ENCODE data around the gene ZNF664. TPM values are rescaled to one million over a fixed set of nuclear protein-coding genes. Genes with fewer than 3 reads are reported as not detected.

ZNF664 gene
- total and polyA plus RNA-seq, 2 of the 4 experiments (the other 2 are of a cell fraction), result 29.9 to 32.6 TPM

- Histone ChIP-seq H4K5ac (ENCODE audit: low read depth, low read length) (no peak overlapping the region), H2AK9ac (replicated peaks; ENCODE audit: low read depth, low read length, poor library complexity) (peak overlapping the region; percentile 35), H3K9me1 (ENCODE audit: insufficient read depth, low read length) (peaks cover 18% of the 10 kb centered on the region; the same call in 1 of the 2 replicates), H2BK5ac (ENCODE audit: low read depth, low read length, poor library complexity, severe bottlenecking) (peak overlapping the region; percentile 55), H3K36me3 (ENCODE audit: control insufficient read depth, insufficient read depth, low read length) (peaks cover 43% of the 10 kb centered on the region), H3K14ac (replicated peaks; ENCODE audit: low read depth, low read length) (peak overlapping the region; percentile 8; the same call in 1 of the 2 replicates), H4K91ac (ENCODE audit: insufficient read depth, low read depth, low read length) (no peak overlapping the region), H3K4me2 (ENCODE audit: low read depth, low read length) (no peak overlapping the region), H3K23ac (ENCODE audit: low read depth, low read length) (no peak overlapping the region), H3K79me1 (ENCODE audit: low read depth in 1 of 2, low read length in 2 of 2) (peaks cover 6 to 37% of the 10 kb centered on the region in 2 experiments; a peak in 3 of 4 replicates), H3K9ac (ENCODE audit: low read depth, low read length) (no peak overlapping the region), H3K18ac (ENCODE audit: low read depth, low read length) (no peak overlapping the region), H2BK20ac (ENCODE audit: low read depth, low read length) (no peak overlapping the region), H4K20me1 (ENCODE audit: insufficient read depth, low read length) (peaks cover 7% of the 10 kb centered on the region), H2AFZ (replicated peaks; ENCODE audit: low read length, poor library complexity) (no peak overlapping the region), H3K4ac (ENCODE audit: low read depth, low read length) (peak overlapping the region; percentile 64), H3K4me1 (ENCODE audit: control insufficient read depth, insufficient read depth, low read length) (peaks cover 15% of the 10 kb centered on the region), H3K56ac (ENCODE audit: extremely low read depth, insufficient read depth, low read length) (no peak overlapping the region), H4K8ac (ENCODE audit: low read depth in 2 of 2, low read length in 2 of 2) (no peak overlapping the region; a peak in 1 of 4 replicates), H3K9me3 (ENCODE audit: control insufficient read depth, insufficient read depth, low read length) (peaks cover 6% of the 10 kb centered on the region), H3K27ac (ENCODE audit: insufficient read depth, low read length) (0 out of 2 replicates have a peak overlapping the region, but pooled peaks have one; percentile 7), H3K4me3 (ENCODE audit: insufficient read depth, low read depth, low read length) (no peak overlapping the region), H3K27me3 (ENCODE audit: control insufficient read depth, insufficient read depth, low read length) (no peaks in the 10 kb centered on the region), H2AK5ac (ENCODE audit: low read depth, low read length) (peak overlapping the region; percentile 72; the same call in 1 of the 2 replicates), H2BK15ac (ENCODE audit: low read depth, low read length) (no peak overlapping the region), H2BK120ac (ENCODE audit: low read depth, low read length) (peak overlapping the region; percentile 50; the same call in 1 of the 2 replicates)
- ATAC-seq (ENCODE audit: low read depth) (no peak; the same call in 1 of the 2 replicates), DNase-seq (peak; percentile 41)
- POLR2A ChIA-PET (ENCODE audit: unreplicated experiment), result no interaction called here
- 98% methylated on average over 12 of the region's 16 CpGs; no CpG with 5 or more reads in 1 of the 2 experiments for WGBS, 2 experiments (ENCODE audit: extremely low coverage in 2 of 2, insufficient read length in 1 of 2)
- in situ Hi-C loops (cut with MboI; ENCODE audit: low sequenced_read_pairs) (no loop called here), intact Hi-C loops (cut with micrococcal nuclease) (no loop called here), dilution Hi-C loops (cut with HindIII; ENCODE audit: low sequenced_read_pairs, unreplicated experiment) (no loop called here)
- CTCF ChIA-PET, result interaction anchor here (1.0 kb wide), 1 partner anchor 16 kb away, joined by 4 read pairs; no protein-coding TSS in a partner anchor
- TF ChIP-seq CEBPB (IDR thresholded peaks at IDR 0.05; ENCODE audit: low read depth, low read length) (peak; percentile 71), NFE2L2 (IDR thresholded peaks at IDR 0.05; ENCODE audit: low read depth, low read length) (no peak)
- no TSS peak for BruUV-seq (replicated peaks)
These were observed 29.9 kb upstream of the ZNF664 start for GRCh38 chr12:123942911-123943648.

Data from IMR-90 (cell line).